ENCODE measurements around the gene APC2.
A peak's percentile ranks its signal among the peaks of the same experiment; 100 is the strongest.

APC2 gene

DNA sequence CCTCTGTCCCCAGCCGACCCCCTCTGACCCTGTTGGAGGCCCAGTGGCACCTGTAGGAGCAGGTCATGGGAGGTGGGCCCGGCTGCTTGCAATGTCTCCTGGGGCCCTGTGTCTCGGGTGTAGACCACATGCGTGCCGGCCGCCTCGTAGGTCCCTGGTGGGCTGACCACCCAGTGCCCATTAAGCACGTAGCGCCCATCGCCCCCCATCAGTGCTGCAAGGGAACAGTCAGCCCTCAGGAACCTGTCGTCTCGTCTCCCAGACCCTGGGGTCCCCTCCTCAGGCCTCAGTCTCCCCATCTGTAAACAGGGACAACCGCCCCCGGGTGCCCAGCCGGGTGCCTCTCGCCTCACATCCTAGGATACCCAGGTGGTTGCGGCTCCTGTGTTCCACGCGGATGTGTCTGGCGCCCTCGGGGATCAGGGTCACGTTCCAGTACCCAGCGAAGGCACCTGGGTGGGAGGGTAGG, 57.3 kb downstream of the APC2 start:
- peaks cover 21% of the 10 kb centered on the region for H3K4me1 ChIP-seq (ENCODE audit: control insufficient read depth, insufficient read depth, low read length)
- H3K36me3 ChIP-seq (ENCODE audit: control insufficient read depth in 2 of 2, insufficient read depth in 2 of 2, low read length in 2 of 2): no peaks in the 10 kb centered on the region
- H3K9ac ChIP-seq (ENCODE audit: low read length in 2 of 2): no peak overlapping the region
- peak overlapping the region; percentile 32 to 73 for H3K4me3 ChIP-seq (ENCODE audit: low read length in 2 of 2)
- H3K27me3 ChIP-seq (ENCODE audit: control insufficient read depth in 1 of 2, insufficient read depth in 2 of 2, low read length in 2 of 2): peaks cover 36 to 51% of the 10 kb centered on the region in 2 donors
- H3K9me3 ChIP-seq (ENCODE audit: control insufficient read depth in 2 of 2, low read length in 2 of 2): peaks cover 0 to 5% of the 10 kb centered on the region in 2 donors
- no peak overlapping the region for H3K27ac ChIP-seq (ENCODE audit: low read length)

DNA sequence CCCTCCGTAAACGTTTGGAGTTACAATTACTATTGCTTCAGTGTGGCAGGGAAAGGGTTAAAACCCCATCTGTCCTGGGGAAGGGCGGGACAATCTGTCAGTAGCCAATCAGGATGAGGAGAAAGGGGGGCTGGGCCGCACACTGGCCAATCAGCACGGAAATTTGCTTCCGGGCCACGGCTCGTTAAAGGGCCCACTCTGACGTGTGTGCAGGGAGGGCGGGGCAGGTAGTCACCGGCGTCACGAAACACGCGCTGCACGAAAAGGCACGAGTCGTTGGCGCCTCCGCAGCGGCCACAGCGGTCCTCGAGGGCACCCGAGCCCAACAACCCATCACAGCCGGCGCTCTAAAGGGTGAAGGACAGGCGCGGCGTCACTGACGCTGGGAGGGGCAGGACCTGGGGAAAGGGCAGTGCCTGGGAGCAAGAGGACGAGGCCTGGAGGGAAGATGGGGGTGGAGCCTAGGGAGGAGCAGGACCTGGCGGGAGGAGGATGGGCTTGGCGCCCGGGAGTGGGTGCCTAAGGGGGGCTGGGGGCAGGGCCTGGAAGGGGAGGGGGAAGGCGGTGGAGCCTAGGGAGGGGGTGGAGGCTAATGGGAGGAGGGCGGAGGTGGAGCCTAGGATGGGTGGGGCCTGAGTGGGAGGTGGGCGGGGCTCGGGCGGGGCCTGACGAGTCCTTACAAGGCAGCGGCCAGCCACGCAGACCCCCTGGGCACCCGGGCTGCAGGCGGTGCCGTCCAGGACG, 58.0 kb downstream of the APC2 start:
- Histone ChIP-seq H3K9ac (ENCODE audit: low read length in 2 of 2) (no peak overlapping the region), H3K4me3 (ENCODE audit: low read length in 2 of 2) (peak overlapping the region; percentile 55 to 73), H3K27ac (ENCODE audit: low read length) (no peak overlapping the region), H3K27me3 (ENCODE audit: control insufficient read depth in 1 of 2, insufficient read depth in 2 of 2, low read length in 2 of 2) (peaks cover 37 to 53% of the 10 kb centered on the region in 2 donors), H3K9me3 (ENCODE audit: control insufficient read depth in 2 of 2, low read length in 2 of 2) (peaks cover 0 to 5% of the 10 kb centered on the region in 2 donors), H3K4me1 (ENCODE audit: control insufficient read depth, insufficient read depth, low read length) (peaks cover 21% of the 10 kb centered on the region), H3K36me3 (ENCODE audit: control insufficient read depth in 2 of 2, insufficient read depth in 2 of 2, low read length in 2 of 2) (no peaks in the 10 kb centered on the region)

DNA sequence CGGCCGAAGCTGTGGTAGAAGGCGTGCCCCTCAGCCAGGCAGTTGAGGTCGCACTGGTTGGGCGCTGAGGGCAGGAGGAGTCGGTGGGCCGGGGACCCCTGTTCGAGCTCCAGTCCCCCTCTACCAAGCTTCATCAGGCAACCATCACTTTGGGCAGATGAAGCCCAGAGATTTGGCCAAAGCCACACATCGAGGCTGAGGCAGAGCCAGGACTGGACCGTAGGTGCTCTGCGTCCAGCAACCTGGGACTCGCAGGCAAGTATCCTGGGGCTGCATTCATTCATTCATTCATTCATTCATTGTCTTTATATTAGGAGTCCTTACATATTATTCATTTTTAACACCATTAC, 58.6 kb downstream of the APC2 start:
- H3K4me1 ChIP-seq (ENCODE audit: control insufficient read depth, insufficient read depth, low read length): peaks cover 19% of the 10 kb centered on the region
- peak overlapping the region in 1 of 2 donors; percentile 35 for H3K4me3 ChIP-seq (ENCODE audit: low read length in 2 of 2)
- H3K27me3 ChIP-seq (ENCODE audit: control insufficient read depth in 1 of 2, insufficient read depth in 2 of 2, low read length in 2 of 2): peaks cover 31 to 51% of the 10 kb centered on the region in 2 donors
- no peak overlapping the region for H3K9ac ChIP-seq (ENCODE audit: low read length in 2 of 2)
- no peaks in the 10 kb centered on the region for H3K36me3 ChIP-seq (ENCODE audit: control insufficient read depth in 2 of 2, insufficient read depth in 2 of 2, low read length in 2 of 2)
- peaks cover 0 to 5% of the 10 kb centered on the region in 2 donors for H3K9me3 ChIP-seq (ENCODE audit: control insufficient read depth in 2 of 2, low read length in 2 of 2)
- H3K27ac ChIP-seq (ENCODE audit: low read length): no peak overlapping the region

DNA sequence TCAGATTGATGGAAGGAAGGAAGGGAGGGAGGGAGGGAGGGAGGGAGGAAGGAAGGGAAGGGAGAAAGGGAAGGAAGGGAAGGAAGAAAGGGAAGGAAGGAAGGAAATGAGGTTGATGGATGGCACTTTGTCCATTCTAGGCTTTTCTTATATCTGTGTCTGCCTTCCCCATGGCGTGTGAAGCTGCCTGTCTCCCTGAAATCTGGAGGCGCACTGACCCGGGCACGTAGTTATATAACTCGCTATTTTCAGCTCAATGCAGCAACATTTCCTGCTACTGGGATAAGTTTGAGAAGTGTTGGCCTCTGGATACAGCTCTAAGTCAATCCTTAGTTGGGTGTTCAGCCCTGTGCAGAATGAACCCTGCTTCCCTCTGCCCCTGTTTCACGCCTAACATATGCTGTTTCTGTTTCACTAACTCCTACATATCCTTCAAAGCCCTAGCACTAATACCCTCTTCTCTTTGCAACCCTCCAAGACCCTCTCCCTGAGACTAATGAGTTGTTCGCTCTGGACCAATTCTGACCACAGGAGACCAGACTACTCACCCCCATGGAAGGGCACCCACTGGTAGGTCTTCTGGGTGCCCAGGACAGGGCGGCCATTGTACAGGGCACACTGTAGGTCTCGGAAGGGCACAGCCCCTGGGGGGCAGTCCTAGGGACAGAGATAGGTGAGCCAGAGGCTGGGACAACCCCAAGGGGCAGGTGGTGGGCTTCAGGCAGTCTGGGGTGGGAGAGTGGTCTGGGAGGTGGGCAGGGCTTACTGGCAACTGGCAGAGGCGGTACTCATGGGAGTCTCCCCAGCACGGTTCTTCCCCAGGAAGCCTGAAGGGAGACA, 59.9 kb downstream of the APC2 start:
- H3K4me1 ChIP-seq (ENCODE audit: control insufficient read depth, insufficient read depth, low read length): peaks cover 15% of the 10 kb centered on the region
- H3K4me3 ChIP-seq (ENCODE audit: low read length in 2 of 2): no peak overlapping the region
- H3K27me3 ChIP-seq (ENCODE audit: control insufficient read depth in 1 of 2, insufficient read depth in 2 of 2, low read length in 2 of 2): peaks cover 30 to 52% of the 10 kb centered on the region in 2 donors
- H3K9ac ChIP-seq (ENCODE audit: low read length in 2 of 2): no peak overlapping the region
- no peak overlapping the region for H3K27ac ChIP-seq (ENCODE audit: low read length)
- H3K36me3 ChIP-seq (ENCODE audit: control insufficient read depth in 2 of 2, insufficient read depth in 2 of 2, low read length in 2 of 2): no peaks in the 10 kb centered on the region
- H3K9me3 ChIP-seq (ENCODE audit: control insufficient read depth in 2 of 2, low read length in 2 of 2): peaks cover 0 to 5% of the 10 kb centered on the region in 2 donors

DNA sequence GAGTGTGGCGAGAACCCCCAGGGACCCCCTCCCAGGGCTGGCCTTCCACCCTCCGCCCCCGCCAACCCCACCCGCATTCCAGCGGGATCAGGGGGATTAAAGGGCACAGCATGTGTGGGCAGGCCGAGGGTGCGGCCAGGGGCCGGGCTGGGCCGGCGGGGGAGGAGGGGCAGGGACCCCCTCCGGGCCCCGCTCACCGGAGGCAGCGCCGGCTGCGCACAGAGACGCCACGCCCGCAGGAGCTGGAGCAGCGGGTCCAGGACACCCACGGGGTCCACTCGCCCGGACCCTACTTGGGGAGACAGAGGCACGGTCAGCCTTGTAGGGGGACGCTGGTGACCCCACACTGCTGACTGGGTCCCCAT, 60.5 kb downstream of the APC2 start:
- peaks cover 15% of the 10 kb centered on the region for H3K4me1 ChIP-seq (ENCODE audit: control insufficient read depth, insufficient read depth, low read length)
- H3K27ac ChIP-seq (ENCODE audit: low read length): no peak overlapping the region
- H3K9ac ChIP-seq (ENCODE audit: low read length in 2 of 2): no peak overlapping the region
- no peak overlapping the region for H3K4me3 ChIP-seq (ENCODE audit: low read length in 2 of 2)
- peaks cover 33 to 53% of the 10 kb centered on the region in 2 donors for H3K27me3 ChIP-seq (ENCODE audit: control insufficient read depth in 1 of 2, insufficient read depth in 2 of 2, low read length in 2 of 2)
- peaks cover 0 to 5% of the 10 kb centered on the region in 2 donors for H3K9me3 ChIP-seq (ENCODE audit: control insufficient read depth in 2 of 2, low read length in 2 of 2)
- H3K36me3 ChIP-seq (ENCODE audit: control insufficient read depth in 2 of 2, insufficient read depth in 2 of 2, low read length in 2 of 2): no peaks in the 10 kb centered on the region

DNA sequence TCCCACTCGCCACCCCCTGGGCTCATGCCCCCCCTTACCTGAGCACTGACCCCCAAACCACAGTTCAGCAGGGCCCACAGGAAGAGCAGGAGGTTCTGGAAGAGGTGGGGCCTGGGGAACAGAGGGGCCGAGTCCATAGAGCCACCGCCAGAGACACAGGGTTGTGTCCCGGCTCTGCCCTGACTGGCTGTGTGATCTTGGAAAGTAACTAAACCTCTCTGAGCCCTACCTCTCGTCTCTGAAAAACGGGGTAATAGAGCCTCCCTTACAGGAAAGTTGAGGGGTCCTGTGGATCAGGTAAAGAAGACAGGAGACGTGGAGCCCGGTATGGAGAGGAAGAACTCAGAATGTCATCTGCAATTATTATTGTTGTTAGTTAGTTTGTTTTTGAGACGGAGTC, 60.9 kb downstream of the APC2 start:
- no peak overlapping the region for H3K4me3 ChIP-seq (ENCODE audit: low read length in 2 of 2)
- no peaks in the 10 kb centered on the region for H3K36me3 ChIP-seq (ENCODE audit: control insufficient read depth in 2 of 2, insufficient read depth in 2 of 2, low read length in 2 of 2)
- no peak overlapping the region for H3K27ac ChIP-seq (ENCODE audit: low read length)
- peaks cover 0 to 5% of the 10 kb centered on the region in 2 donors for H3K9me3 ChIP-seq (ENCODE audit: control insufficient read depth in 2 of 2, low read length in 2 of 2)
- H3K27me3 ChIP-seq (ENCODE audit: control insufficient read depth in 1 of 2, insufficient read depth in 2 of 2, low read length in 2 of 2): peaks cover 30 to 53% of the 10 kb centered on the region in 2 donors
- H3K4me1 ChIP-seq (ENCODE audit: control insufficient read depth, insufficient read depth, low read length): peaks cover 15% of the 10 kb centered on the region
- H3K9ac ChIP-seq (ENCODE audit: low read length in 2 of 2): no peak overlapping the region

DNA sequence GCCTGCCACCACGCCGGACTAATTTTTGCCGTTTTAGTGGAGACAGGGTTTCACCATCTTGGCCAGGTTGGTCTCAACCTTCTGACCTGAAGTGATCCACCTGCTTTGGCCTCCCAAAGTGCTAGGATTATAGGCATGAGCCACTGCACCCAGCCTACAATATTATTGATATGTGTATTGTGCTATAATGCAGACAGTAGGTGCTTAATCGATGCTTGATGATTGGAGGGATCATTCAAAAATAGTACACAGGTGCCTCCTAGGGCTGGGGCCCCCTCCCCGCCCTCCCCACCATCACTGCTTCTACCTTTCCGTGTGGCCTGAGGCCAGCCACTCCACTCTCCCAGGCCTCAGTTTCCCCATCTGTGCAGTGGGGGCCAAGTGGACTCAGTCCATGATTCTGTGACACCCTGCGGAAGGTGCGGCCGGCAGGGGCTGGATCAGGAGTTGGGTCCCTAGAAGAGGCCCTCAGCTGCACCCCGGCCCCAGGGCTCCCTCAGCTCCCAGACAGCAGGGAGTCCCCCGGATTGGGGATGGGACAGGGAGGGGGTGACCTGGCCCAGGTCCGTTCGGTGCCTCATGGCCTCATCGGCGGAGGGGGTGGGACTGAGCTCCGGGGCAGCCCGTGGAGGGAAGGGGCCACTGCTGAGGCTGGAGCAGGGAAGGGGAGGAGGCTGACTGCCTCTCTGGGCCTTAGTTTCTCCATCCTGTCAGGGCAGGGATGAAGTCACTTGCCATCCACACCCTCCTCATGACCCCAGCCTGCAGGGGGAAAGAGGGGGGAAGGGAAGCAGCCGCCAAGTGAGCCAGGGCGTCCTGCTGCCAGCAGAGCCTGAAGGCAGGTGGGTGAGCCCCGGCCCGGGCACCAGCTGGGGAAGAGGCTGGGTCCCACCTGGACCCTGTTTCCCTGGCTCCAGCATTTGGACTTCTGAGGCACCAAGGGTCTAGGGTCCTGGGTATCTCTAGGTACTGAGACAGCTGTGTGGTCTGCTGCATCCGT, 61.7 kb downstream of the APC2 start:
- H3K36me3 ChIP-seq (ENCODE audit: control insufficient read depth in 2 of 2, insufficient read depth in 2 of 2, low read length in 2 of 2): no peaks in the 10 kb centered on the region
- no peak overlapping the region for H3K27ac ChIP-seq (ENCODE audit: low read length)
- no peak overlapping the region for H3K4me3 ChIP-seq (ENCODE audit: low read length in 2 of 2)
- H3K27me3 ChIP-seq (ENCODE audit: control insufficient read depth in 1 of 2, insufficient read depth in 2 of 2, low read length in 2 of 2): peaks cover 27 to 49% of the 10 kb centered on the region in 2 donors
- peaks cover 15% of the 10 kb centered on the region for H3K4me1 ChIP-seq (ENCODE audit: control insufficient read depth, insufficient read depth, low read length)
- peaks cover 0 to 5% of the 10 kb centered on the region in 2 donors for H3K9me3 ChIP-seq (ENCODE audit: control insufficient read depth in 2 of 2, low read length in 2 of 2)
- H3K9ac ChIP-seq (ENCODE audit: low read length in 2 of 2): no peak overlapping the region

DNA sequence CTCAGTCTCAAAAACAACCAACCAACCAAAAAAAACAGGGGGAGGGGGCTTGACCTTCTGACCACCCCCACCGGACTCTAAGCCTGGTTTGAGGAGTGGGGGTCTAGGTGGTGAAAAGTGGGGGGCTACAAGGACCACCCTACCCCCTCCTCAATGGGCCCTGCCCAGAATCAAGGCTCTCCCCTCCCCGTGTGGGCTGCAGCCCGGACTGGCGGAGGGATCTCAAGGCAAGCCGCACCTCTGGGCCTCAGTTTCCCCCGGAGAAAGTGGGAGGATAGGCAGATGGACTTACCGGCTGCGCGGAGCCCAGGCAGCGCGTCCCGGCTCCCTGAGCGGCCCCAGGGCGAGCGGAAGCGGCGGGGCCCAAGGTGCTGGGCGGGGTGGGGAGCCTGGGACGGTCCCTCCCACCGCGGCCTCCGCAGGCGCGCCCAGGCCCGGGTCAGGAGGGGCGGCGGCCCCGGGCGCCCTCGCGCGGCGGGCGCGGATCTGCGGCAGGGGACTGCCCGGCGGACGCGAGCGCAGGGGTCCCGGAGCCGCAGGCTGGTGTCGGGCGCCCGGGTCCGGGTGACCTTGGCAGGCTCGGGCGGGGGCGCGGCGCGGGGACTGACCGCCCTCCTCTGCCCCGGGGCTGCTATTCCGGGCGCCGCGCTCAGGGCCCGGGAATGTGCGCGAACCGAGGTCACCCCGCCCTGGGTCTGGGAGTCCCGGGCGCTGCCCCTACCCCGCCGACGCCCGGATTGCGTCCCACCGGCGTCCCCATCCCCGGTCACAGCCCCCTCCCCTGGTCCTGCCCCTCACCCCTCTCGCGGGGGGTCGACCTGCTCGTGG, 63.0 kb downstream of the APC2 start, which contains the start of gene ADAMTSL5:
Gene ADAMTSL5, minus strand, starts transcription at position 349 of the 828 bp plus-strand sequence. CDS start 2,076 bp downstream, outside the sequence.
- Histone ChIP-seq H3K27me3 (ENCODE audit: control insufficient read depth in 1 of 2, insufficient read depth in 2 of 2, low read length in 2 of 2) (peaks cover 25 to 44% of the 10 kb centered on the region in 2 donors), H3K9ac (ENCODE audit: low read length in 2 of 2) (no peak within 1 kb of the TSS), H3K4me1 (ENCODE audit: control insufficient read depth, insufficient read depth, low read length) (peaks cover 7% of the 10 kb centered on the region), H3K36me3 (ENCODE audit: control insufficient read depth in 2 of 2, insufficient read depth in 2 of 2, low read length in 2 of 2) (no peaks in the 10 kb centered on the region), H3K9me3 (ENCODE audit: control insufficient read depth in 2 of 2, low read length in 2 of 2) (peaks cover 0 to 5% of the 10 kb centered on the region in 2 donors), H3K27ac (ENCODE audit: low read length) (no peak within 1 kb of the TSS), H3K4me3 (ENCODE audit: low read length in 2 of 2) (peak within 1 kb of the TSS in 1 of 2 donors; percentile 59)

DNA sequence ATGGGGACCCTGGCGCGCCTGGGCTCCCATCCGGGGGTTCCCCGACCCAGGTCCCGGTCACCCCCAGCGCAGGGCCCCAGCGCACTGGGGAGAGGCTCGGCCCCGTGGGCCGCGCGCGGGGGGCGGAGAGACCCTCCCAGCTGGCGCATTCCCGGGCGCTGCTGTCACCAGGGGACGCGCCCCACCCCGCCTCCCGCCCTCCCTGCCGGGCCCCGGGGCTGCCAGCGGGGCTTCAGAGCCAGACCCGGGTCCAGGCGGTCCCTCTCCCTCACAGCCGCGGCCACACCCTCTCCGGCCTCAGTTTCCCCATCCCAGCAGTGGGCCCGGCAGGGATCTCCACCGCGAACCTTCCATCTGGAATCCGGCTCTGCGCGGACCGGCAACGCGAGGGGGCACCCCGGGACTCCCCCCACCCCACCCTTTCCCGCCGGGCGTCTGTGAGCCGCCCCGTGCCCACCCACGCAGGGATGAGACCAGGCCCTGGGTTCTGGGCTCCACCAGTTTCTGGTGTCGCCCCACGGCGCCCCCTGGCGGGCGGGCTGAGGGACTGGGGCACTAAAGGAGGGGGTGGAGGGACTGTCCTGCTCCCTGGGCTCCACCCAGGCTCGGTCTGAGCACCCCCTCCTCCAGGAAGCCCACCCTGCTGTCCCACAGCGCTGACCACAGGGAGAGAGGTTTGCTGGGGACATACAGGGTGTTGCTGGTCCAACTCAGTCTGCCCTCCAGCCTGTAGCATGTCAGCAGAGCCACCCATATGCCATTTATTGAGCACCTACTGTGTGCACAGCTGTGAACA, 63.8 kb downstream of the APC2 start:
- H3K9ac ChIP-seq (ENCODE audit: low read length in 2 of 2): no peak overlapping the region
- peaks cover 8% of the 10 kb centered on the region for H3K4me1 ChIP-seq (ENCODE audit: control insufficient read depth, insufficient read depth, low read length)
- H3K36me3 ChIP-seq (ENCODE audit: control insufficient read depth in 2 of 2, insufficient read depth in 2 of 2, low read length in 2 of 2): no peaks in the 10 kb centered on the region
- H3K9me3 ChIP-seq (ENCODE audit: control insufficient read depth in 2 of 2, low read length in 2 of 2): peaks cover 0 to 1% of the 10 kb centered on the region in 2 donors
- peaks cover 28 to 43% of the 10 kb centered on the region in 2 donors for H3K27me3 ChIP-seq (ENCODE audit: control insufficient read depth in 1 of 2, insufficient read depth in 2 of 2, low read length in 2 of 2)
- H3K4me3 ChIP-seq (ENCODE audit: low read length in 2 of 2): peak overlapping the region in 1 of 2 donors; percentile 59
- no peak overlapping the region for H3K27ac ChIP-seq (ENCODE audit: low read length)
